ENCODE measurements around the gene INSC. TPM values are rescaled to one million over a fixed set of nuclear protein-coding genes. Genes with fewer than 3 reads are reported as not detected.
A peak's percentile ranks its signal among the peaks of the same experiment; 100 is the strongest.

INSC gene
- polyA plus RNA-seq, 3 donors, result not detected

DNA sequence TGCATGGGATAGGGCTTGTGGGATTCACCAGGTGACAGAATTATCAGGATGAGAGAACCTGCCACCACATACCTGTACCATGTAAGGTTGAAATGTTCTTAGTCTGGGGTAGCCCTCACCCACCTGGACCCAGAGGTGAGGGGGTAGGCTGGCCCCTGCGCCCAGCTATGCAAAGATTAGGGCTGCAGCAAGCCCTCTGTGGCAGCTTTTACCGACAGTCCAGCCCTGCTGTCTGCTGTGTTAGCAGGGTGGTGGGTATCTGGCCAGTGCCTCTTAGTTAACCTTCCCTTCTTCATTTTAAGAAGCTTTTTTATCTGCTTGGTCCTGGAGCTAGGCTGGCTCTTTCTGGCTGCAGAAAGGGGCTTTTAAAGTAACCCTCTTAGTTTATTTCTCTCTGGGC is 13.9 kb downstream of the INSC start:
- no peaks in the 10 kb centered on the region for H3K27me3 ChIP-seq (ENCODE audit: control insufficient read depth in 2 of 2, insufficient read depth in 2 of 2, low read length in 2 of 2)
- peaks cover 0 to 4% (median 4%) of the 10 kb centered on the region in 3 donors for H3K27me3 Mint-ChIP-seq (ENCODE audit: low read depth in 3 of 3)
- peak overlapping the region in 1 of 7 donors; percentile 1 for H3K27ac Mint-ChIP-seq
- H3K4me1 Mint-ChIP-seq, result no peaks in the 10 kb centered on the region
- H3K4me1 ChIP-seq (ENCODE audit: control insufficient read depth in 1 of 2, insufficient read depth in 2 of 2, low read length in 2 of 2), result no peaks in the 10 kb centered on the region
- H3K4me3 ChIP-seq (replicated peaks in 1 of 3; ENCODE audit: low read depth in 2 of 3, low read length in 3 of 3), result no peak overlapping the region
- no peak overlapping the region for H3K4me3 Mint-ChIP-seq
- TF ChIP-seq, protein P1, sequence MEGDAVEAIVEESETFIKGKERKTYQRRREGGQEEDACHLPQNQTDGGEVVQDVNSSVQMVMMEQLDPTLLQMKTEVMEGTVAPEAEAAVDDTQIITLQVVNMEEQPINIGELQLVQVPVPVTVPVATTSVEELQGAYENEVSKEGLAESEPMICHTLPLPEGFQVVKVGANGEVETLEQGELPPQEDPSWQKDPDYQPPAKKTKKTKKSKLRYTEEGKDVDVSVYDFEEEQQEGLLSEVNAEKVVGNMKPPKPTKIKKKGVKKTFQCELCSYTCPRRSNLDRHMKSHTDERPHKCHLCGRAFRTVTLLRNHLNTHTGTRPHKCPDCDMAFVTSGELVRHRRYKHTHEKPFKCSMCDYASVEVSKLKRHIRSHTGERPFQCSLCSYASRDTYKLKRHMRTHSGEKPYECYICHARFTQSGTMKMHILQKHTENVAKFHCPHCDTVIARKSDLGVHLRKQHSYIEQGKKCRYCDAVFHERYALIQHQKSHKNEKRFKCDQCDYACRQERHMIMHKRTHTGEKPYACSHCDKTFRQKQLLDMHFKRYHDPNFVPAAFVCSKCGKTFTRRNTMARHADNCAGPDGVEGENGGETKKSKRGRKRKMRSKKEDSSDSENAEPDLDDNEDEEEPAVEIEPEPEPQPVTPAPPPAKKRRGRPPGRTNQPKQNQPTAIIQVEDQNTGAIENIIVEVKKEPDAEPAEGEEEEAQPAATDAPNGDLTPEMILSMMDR (IDR thresholded peaks at IDR 0.05), result no peak
- H2AFZ ChIP-seq (ENCODE audit: insufficient read depth, low read depth, low read length, poor library complexity, severe bottlenecking), result no peak overlapping the region
- no peak for DNase-seq
- no peaks in the 10 kb centered on the region for H4K20me1 ChIP-seq (ENCODE audit: insufficient read depth, low read length)
- no peak overlapping the region for H3K27ac ChIP-seq (ENCODE audit: low read depth in 1 of 2, low read length in 2 of 2)
- H3K9me3 ChIP-seq (replicated peaks in 1 of 2; ENCODE audit: control insufficient read depth in 1 of 2, insufficient read depth in 1 of 2, low read length in 2 of 2), result no peaks in the 10 kb centered on the region
- H3K4me2 ChIP-seq (replicated peaks; ENCODE audit: extremely low read depth, low read length, poor library complexity, severe bottlenecking), result no peak overlapping the region
- H3K36me3 Mint-ChIP-seq, result no peaks in the 10 kb centered on the region
- no peaks in the 10 kb centered on the region for H3K36me3 ChIP-seq (replicated peaks in 1 of 2; ENCODE audit: control insufficient read depth in 1 of 2, insufficient read depth in 2 of 2, low read length in 2 of 2)
- H3K9ac ChIP-seq (ENCODE audit: insufficient read depth, low read length, poor library complexity, severe bottlenecking), result no peak overlapping the region
- H3K9me3 Mint-ChIP-seq, result peaks cover 0 to 5% (median 3%) of the 10 kb centered on the region in 7 donors
- H3K79me2 ChIP-seq (ENCODE audit: insufficient read depth, low read length), result no peaks in the 10 kb centered on the region
- intact Hi-C loops (cut with micrococcal nuclease), result no loop called here
- WGBS (ENCODE audit: insufficient coverage), result no CpG with 5 or more reads among the region's 2 CpGs

DNA sequence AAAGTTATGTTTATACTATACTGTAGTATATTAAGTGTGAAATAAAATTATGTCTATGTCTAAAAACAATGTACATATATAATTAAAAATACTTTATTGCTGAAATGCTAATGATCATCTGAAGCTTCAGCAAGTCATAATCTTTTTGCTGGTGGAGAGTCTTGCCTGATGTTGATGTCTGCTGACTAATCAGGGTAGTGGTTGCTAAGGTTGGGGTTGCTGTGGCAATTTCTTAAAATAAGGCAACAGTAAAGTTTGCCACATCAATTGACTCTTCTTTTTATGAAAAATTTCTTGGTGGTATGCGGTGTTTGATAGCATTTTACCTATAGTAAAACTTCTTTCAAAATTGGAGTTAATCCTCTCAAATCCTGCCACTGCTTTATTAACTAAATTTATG is 21.4 kb downstream of the INSC start:
- DNase-seq, result no peak
- no peaks in the 10 kb centered on the region for H3K9me3 ChIP-seq (replicated peaks in 1 of 2; ENCODE audit: control insufficient read depth in 1 of 2, insufficient read depth in 1 of 2, low read length in 2 of 2)
- no peak overlapping the region for H3K4me3 Mint-ChIP-seq
- no peak overlapping the region for H3K4me3 ChIP-seq (replicated peaks in 1 of 3; ENCODE audit: low read depth in 2 of 3, low read length in 3 of 3)
- no peaks in the 10 kb centered on the region for H3K4me1 ChIP-seq (ENCODE audit: control insufficient read depth in 1 of 2, insufficient read depth in 2 of 2, low read length in 2 of 2)
- peaks cover 0 to 5% (median 3%) of the 10 kb centered on the region in 7 donors for H3K9me3 Mint-ChIP-seq
- no peak overlapping the region for H3K27ac Mint-ChIP-seq
- TF ChIP-seq, protein P1 (IDR thresholded peaks at IDR 0.05), result no peak
- no peaks in the 10 kb centered on the region for H4K20me1 ChIP-seq (ENCODE audit: insufficient read depth, low read length)
- no peak overlapping the region for H3K9ac ChIP-seq (ENCODE audit: insufficient read depth, low read length, poor library complexity, severe bottlenecking)
- no peaks in the 10 kb centered on the region for H3K79me2 ChIP-seq (ENCODE audit: insufficient read depth, low read length)
- H3K4me1 Mint-ChIP-seq, result peaks cover 2% of the 10 kb centered on the region
- no peak overlapping the region for H3K4me2 ChIP-seq (replicated peaks; ENCODE audit: extremely low read depth, low read length, poor library complexity, severe bottlenecking)
- H3K36me3 ChIP-seq (replicated peaks in 1 of 2; ENCODE audit: control insufficient read depth in 1 of 2, insufficient read depth in 2 of 2, low read length in 2 of 2), result no peaks in the 10 kb centered on the region
- no CpG with 5 or more reads among the region's 1 CpG for WGBS (ENCODE audit: insufficient coverage)
- H3K27me3 Mint-ChIP-seq (ENCODE audit: low read depth in 3 of 3), result no peaks in the 10 kb centered on the region
- no peak overlapping the region for H3K27ac ChIP-seq (ENCODE audit: low read depth in 1 of 2, low read length in 2 of 2)
- H3K27me3 ChIP-seq (ENCODE audit: control insufficient read depth in 2 of 2, insufficient read depth in 2 of 2, low read length in 2 of 2), result no peaks in the 10 kb centered on the region
- no peak overlapping the region for H2AFZ ChIP-seq (ENCODE audit: insufficient read depth, low read depth, low read length, poor library complexity, severe bottlenecking)
- no peaks in the 10 kb centered on the region for H3K36me3 Mint-ChIP-seq
- intact Hi-C loops (cut with micrococcal nuclease), result no loop called here

Measured in CD14-positive monocyte (primary cell).